Measurements from ENCODE around the gene RPS6KB2. TPM values are rescaled to one million over a fixed set of nuclear protein-coding genes. Genes with fewer than 3 reads are reported as not detected.

RPS6KB2 gene
- total RNA-seq, 1 donor from 2014 or later, result 72.3 TPM

- intact Hi-C loops (cut with DNase I), result no loop called here
- DNase-seq (ENCODE audit: low spot score in 2 of 2), result no peak
- H3K36me3 ChIP-seq, result peaks cover 45 to 61% of the 10 kb centered on the region in 2 donors
- no peaks in the 10 kb centered on the region for H3K9me3 ChIP-seq
- no peak overlapping the region for H3K4me3 ChIP-seq
- peaks cover 6 to 12% of the 10 kb centered on the region in 2 donors for H3K4me1 ChIP-seq
- H3K27ac ChIP-seq, result no peak overlapping the region
- no peaks in the 10 kb centered on the region for H3K27me3 ChIP-seq
- no peak for TF ChIP-seq CTCF (IDR thresholded peaks at IDR 0.05)
These were observed 4.5 kb downstream of the RPS6KB2 start for GRCh38 chr11:67432655-67433349.

- intact Hi-C loops (cut with DNase I), result no loop called here
- Histone ChIP-seq H3K27ac (no peak overlapping the region), H3K4me1 (peaks cover 6 to 11% of the 10 kb centered on the region in 2 donors), H3K9me3 (no peaks in the 10 kb centered on the region), H3K4me3 (no peak overlapping the region), H3K36me3 (peaks cover 45 to 64% of the 10 kb centered on the region in 2 donors), H3K27me3 (no peaks in the 10 kb centered on the region)
- no peak for DNase-seq (ENCODE audit: low spot score in 2 of 2)
- no peak for TF ChIP-seq CTCF (IDR thresholded peaks at IDR 0.05)
These were observed 5.5 kb downstream of the RPS6KB2 start for GRCh38 chr11:67433536-67434394.

GRCh38 chr11:67434395-67434881 is 6.1 kb downstream of the RPS6KB2 start:
- Histone ChIP-seq H3K4me1 (peaks cover 0 to 4% of the 10 kb centered on the region in 2 donors), H3K27me3 (no peaks in the 10 kb centered on the region), H3K4me3 (no peak overlapping the region), H3K27ac (no peak overlapping the region), H3K36me3 (peaks cover 45 to 64% of the 10 kb centered on the region in 2 donors), H3K9me3 (no peaks in the 10 kb centered on the region)
- TF ChIP-seq CTCF (IDR thresholded peaks at IDR 0.05), result no peak
- intact Hi-C loops (cut with DNase I), result no loop called here
- DNase-seq (ENCODE audit: low spot score in 2 of 2), result no peak

GRCh38 chr11:67435031-67435726 is 6.9 kb downstream of the RPS6KB2 start:
- H3K27ac ChIP-seq, result peak overlapping the region; percentile 41 to 63
- peaks cover 45 to 64% of the 10 kb centered on the region in 2 donors for H3K36me3 ChIP-seq
- no peak for TF ChIP-seq CTCF (IDR thresholded peaks at IDR 0.05)
- no peak for DNase-seq (ENCODE audit: low spot score in 2 of 2)
- H3K27me3 ChIP-seq, result no peaks in the 10 kb centered on the region
- H3K4me1 ChIP-seq, result no peaks in the 10 kb centered on the region
- no peak overlapping the region for H3K4me3 ChIP-seq
- H3K9me3 ChIP-seq, result no peaks in the 10 kb centered on the region
- intact Hi-C loops (cut with DNase I), result no loop called here

- peak overlapping the region in 1 of 2 donors; percentile 35 for H3K4me3 ChIP-seq
- TF ChIP-seq CTCF (IDR thresholded peaks at IDR 0.05), result no peak
- H3K36me3 ChIP-seq, result peaks cover 49 to 65% of the 10 kb centered on the region in 2 donors
- H3K27ac ChIP-seq, result peak overlapping the region; percentile 41 to 63
- DNase-seq (ENCODE audit: low spot score in 2 of 2), result no peak
- no peaks in the 10 kb centered on the region for H3K27me3 ChIP-seq
- no peaks in the 10 kb centered on the region for H3K4me1 ChIP-seq
- intact Hi-C loops (cut with DNase I), result no loop called here
- H3K9me3 ChIP-seq, result no peaks in the 10 kb centered on the region
These were observed 7.6 kb downstream of the RPS6KB2 start for GRCh38 chr11:67435727-67436458.
